ENCODE data around the gene FBXO41. TPM values are rescaled to one million over a fixed set of nuclear protein-coding genes. Genes with fewer than 3 reads are reported as not detected.

FBXO41 gene
- total and polyA plus RNA-seq, 9 of the 15 experiments (the other 6 are each of a cell fraction or from before 2014, with no cell fraction given) = 0.21 to 8.2 (median 3.5) TPM

- TF ChIP-seq ZNF586 (CRISPR knock-in tag; conservative IDR thresholded peaks at IDR 0.05) (no peak), PRDM10 (IDR thresholded peaks at IDR 0.05; ENCODE audit: partially characterized antibody) (peak; percentile 28), ZKSCAN3 (CRISPR knock-in tag; IDR thresholded peaks at IDR 0.05) (no peak), ZNF830 (CRISPR knock-in tag; IDR thresholded peaks at IDR 0.05) (no peak), VEZF1 (CRISPR knock-in tag; IDR thresholded peaks at IDR 0.05) (no peak; the same call in 1 of the 2 replicates), ZNF436 (CRISPR knock-in tag; IDR thresholded peaks at IDR 0.05) (no peak), HMG20A (CRISPR knock-in tag; conservative IDR thresholded peaks at IDR 0.05) (no peak), MTF1 (CRISPR knock-in tag; IDR thresholded peaks at IDR 0.05; ENCODE audit: borderline replicate concordance) (no peak), ZBTB7A (IDR thresholded peaks at IDR 0.05; ENCODE audit: borderline replicate concordance, control insufficient read depth, low read depth, low read length) (no peak), SOX6 (IDR thresholded peaks at IDR 0.05) (no peak), POLR2G (IDR thresholded peaks at IDR 0.05; ENCODE audit: low read depth, low read length) (peak; percentile 83), ARID3B (CRISPR knock-in tag; IDR thresholded peaks at IDR 0.05; ENCODE audit: borderline replicate concordance) (no peak), MYBL2 (IDR thresholded peaks at IDR 0.05; ENCODE audit: low read depth) (no peak; the same call in 1 of the 2 replicates), MYBL2 (CRISPR knock-in tag; IDR thresholded peaks at IDR 0.05; ENCODE audit: borderline replicate concordance) (no peak), PKNOX1 (IDR thresholded peaks at IDR 0.05) (peak; percentile 99), CREB3L1 (IDR thresholded peaks at IDR 0.05; ENCODE audit: borderline replicate concordance, low read depth) (no peak), NFIC (IDR thresholded peaks at IDR 0.05) (peak; percentile 56), ZNF551 (CRISPR knock-in tag; IDR thresholded peaks at IDR 0.05) (no peak), ADNP (tag; IDR thresholded peaks at IDR 0.05) (no peak)
Measured at GRCh38 chr2:73233154-73233931, 50.9 kb downstream of the FBXO41 start, which contains the start of gene PRADC1 (continued).
